NCI-H2196 treated with DMSO at 0.1 percent for 48 hours (cell line): ENCODE measurements around the gene TENT4A.

Experiments
- DNase-seq: peaks from one replicate; lab custom pipeline; 2025; ENCODE audit not compliant: unreplicated experiment; lab: John Stamatoyannopoulos, UW

Gene TENT4A

DNA sequence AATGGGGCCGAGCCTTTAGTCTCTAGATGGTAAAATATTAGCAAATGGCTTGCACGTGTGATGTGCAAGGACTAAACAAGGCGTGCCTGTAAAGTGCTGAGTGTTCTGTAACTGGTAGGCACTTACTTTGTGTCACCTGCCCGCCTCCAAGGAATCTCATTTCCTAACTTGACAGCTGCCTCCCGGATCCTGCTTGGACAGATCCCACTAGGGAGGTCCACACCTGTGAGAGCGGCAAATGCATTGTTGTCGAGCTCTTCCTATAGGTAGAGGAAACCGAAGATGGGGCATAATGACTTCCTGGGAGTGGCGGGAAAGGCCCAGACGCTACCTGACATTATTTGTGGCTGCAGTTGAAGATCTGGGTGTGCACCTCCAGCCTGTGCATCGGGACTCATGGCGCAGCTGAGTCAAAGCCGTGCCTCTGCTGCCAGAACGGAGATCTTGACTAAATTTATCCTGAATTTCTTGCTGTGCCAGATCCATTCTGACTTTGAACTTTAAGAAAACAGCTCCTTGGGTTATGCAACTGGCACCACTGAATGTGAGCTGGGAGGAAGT lies 79.8 kb downstream of the TENT4A start:
- no peak for DNase-seq

DNA sequence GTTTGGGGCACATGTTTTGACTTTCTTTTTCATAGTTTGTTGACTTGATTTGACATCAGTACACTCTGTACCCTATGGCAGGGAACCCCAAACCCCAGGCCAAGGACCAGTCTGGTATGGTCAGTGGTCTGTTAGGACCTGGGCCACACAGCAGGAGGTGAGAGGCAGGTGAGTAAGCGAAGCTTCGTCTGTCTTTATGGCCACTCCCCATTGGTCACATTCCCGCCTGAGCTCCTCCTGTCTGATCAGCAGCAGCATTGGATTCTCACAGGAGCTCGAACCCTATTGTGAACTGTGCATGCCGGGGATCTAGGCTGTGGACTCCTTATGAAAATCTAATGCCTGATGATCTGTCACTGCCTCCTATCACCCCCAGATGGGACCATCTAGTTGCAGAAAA lies 88.0 kb downstream of the TENT4A start:
- DNase-seq = no peak

- DNase-seq = no peak
These were observed 90.8 kb downstream of the TENT4A start for GRCh38 chr5:6803981-6804550.

DNA sequence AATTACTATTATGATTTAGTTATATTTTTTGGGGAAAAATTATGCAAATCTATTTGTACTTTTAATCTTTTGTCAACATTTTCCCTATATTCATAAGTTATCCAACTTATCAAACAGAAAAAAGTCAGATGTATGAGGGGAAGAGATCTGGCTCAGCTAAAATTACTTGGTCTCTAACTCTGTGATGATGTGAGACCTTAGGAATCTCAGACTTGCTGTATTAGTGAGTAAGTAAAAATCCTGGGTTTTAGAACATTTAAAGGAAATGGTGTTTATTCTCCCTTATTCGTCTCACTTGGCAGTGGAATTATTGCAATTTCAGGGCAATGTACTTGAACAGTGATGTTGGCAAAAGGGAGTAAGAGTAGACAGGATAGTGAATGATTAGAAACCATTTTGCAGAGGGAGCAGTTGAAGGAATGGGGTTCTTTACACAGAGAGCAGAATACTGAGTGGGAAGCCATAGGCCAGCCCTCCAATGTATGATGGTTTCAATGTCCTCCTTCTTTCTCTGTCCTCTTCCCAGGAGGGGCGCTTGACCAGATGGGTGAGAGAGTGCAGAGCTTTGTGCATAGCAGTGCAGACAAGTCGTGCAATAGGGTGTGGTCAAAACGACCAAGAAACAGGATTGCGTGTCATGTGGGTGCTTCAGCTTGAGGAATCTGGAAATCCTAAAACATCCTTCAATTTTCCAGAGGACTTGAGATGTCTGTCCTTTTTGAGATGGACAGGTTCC lies 91.7 kb downstream of the TENT4A start:
- DNase-seq = no peak

DNA sequence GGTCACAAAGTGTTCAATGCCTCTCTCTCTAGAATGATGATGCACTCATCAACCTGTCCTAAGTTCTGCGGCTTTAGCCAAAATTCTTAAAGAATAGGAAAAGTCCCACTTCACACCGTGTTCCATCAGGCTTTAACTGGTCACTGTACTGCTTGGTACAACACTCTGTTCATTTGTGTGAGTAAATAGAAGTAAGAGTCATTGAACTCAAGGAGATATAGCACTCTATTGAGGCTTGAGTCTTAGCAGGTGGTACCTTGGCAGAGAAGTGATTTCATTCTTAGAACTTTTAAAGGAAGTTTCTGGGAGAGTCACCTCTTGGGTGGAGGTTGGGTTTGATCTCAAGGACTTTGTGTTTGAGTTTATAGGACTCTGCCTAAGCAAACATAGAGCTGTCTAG lies 92.6 kb downstream of the TENT4A start:
- DNase-seq = no peak
